A673 (cell line): ENCODE data around the gene CPHXL2.

Source experiments
- EZH2 ChIP-seq: fragments of 200-600 bp; sonication (generic); IDR thresholded peaks from 2 replicates; pipeline ENCODE4 v1.6.1; 2017; ENCODE audit warnings: borderline replicate concordance, low read depth, mild to moderate bottlenecking, mixed read lengths, antibody characterized with exemption, low read length; ENCODE audit not compliant: poor library complexity, severe bottlenecking
- TF ChIP-seq, protein P1 (sequence below): fragments of 300-800, 200-600 bp; sonication (generic); conservative IDR thresholded peaks from 2 replicates; pipeline ENCODE4 v1.5.1; 2017; ENCODE audit warnings: low read depth, mild to moderate bottlenecking, antibody characterized with exemption, low read length, moderate library complexity, mixed read lengths

GRCh38 chr16:75682308-75682707 is 5.5 kb upstream of the CPHXL2 start:
- TF ChIP-seq, protein P1, sequence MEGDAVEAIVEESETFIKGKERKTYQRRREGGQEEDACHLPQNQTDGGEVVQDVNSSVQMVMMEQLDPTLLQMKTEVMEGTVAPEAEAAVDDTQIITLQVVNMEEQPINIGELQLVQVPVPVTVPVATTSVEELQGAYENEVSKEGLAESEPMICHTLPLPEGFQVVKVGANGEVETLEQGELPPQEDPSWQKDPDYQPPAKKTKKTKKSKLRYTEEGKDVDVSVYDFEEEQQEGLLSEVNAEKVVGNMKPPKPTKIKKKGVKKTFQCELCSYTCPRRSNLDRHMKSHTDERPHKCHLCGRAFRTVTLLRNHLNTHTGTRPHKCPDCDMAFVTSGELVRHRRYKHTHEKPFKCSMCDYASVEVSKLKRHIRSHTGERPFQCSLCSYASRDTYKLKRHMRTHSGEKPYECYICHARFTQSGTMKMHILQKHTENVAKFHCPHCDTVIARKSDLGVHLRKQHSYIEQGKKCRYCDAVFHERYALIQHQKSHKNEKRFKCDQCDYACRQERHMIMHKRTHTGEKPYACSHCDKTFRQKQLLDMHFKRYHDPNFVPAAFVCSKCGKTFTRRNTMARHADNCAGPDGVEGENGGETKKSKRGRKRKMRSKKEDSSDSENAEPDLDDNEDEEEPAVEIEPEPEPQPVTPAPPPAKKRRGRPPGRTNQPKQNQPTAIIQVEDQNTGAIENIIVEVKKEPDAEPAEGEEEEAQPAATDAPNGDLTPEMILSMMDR: no peak
- no peak for TF ChIP-seq EZH2
